SKM-1 treated with dmso at 0.1 percent for 144 hours (cell line): ENCODE results near the gene TACSTD2.
"Not testable (repeated sequence)": the region's sequence is repeated elsewhere in the genome, so short reads cannot be mapped to it uniquely, and the experiment has no call there.

Experiments
- DNase-seq: peaks from one replicate; lab custom pipeline; 2025; ENCODE audit not compliant: unreplicated experiment; lab: John Stamatoyannopoulos, UW

Gene TACSTD2

DNA sequence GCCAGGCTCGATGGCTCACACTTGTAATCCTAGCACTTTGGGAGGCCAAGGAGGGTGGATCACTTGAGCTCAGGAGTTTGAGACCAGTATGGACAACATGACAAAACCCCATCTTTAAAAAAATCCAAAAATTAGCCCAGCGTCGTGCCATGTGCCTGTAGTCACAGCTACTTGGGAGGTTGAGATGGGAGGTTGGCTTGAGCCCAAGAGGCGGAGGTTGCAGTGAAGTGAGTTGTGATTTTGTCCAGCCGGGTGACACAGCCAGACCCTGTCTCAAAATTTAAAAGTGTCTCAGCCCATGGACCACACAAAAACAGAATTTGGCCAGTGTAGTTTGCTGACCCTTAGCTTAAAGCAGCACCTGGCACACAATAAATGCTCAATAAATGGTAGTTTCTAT, 11.3 kb upstream of the TACSTD2 start:
- DNase-seq = no peak

DNA sequence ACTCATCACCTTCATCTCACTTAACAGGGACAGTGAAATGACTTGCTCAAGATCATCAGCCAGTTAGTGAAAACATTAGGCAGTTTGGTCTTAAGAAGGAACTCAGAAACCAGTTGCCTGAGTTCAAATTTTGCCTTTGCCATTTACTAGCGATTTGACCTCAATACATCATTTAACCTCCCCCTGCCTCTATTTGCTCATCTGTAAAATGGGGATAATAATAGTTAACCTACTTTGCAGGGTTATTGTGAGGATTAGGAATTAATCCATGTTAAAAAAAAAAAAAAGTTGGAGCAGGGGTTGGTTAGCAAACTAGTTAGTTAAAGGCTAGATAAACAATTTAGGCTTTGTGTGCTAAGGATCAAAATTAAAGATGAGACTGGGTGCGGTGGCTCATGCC, 10.6 kb upstream of the TACSTD2 start:
- DNase-seq = no peak

DNA sequence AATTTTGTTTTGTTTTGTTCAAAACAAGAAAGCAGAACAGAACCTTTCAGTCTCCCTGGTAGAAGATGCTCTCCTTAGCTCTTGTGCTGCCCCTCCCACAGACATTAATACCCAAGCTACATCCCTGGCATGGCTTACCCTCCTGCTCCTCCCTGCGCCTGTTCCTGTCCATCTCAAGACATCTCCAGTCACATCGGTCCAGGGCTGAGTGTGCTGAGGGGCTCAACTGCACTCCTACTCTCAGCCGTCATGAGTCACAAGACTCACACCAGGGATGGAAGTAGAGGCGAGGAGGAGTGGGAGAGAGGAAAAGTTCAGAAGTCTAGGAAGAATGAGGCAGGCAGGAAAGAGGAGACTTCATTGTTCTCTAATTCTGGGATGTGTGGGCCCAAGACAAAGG, 9.2 kb upstream of the TACSTD2 start:
- DNase-seq = no peak

DNA sequence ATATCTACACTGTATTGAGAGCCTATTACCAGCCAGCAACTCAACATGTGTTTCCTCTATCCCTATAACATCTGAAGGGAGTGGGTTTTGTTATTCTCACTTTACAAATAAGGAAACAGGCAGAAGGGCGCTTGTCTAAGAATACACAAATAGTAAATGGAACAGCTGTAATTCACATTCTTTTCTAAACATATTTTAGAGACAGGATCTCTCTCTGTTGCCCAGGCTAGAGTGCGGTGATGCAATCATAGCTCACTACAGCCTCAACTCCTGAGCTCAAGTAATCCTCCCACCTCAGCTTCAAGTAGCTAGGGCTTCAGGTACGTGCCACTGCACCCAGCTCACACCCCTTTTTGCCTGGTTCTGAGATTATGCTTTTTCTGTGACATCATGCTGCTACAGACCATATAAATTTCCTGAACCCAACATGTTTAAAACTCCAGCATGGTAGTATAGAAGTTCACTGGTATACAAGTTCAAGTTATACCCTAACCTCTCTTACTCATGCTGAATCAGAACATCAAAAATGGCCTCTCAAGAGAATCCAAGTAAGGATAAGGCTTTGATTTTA, 8.6 kb upstream of the TACSTD2 start:
- no peak for DNase-seq

DNA sequence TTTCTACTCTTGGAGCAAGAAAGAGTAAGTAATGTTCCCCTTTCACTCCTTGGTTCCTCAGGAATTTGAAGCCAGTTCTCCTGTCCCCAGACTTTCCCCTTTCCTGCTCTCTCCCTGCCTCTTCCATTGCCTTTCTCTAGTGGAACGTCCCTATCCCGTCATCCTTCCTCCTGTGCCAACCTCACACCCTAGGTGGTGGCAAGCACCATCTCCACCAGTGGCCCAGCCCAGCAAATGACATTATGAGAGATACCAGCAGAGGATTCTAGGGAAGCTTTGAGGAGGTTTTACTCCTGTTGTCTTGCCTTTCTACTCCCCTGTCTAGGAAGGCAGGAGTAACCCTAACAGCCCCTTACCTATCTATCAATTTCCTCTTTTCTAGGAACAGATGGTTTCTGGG, 8.1 kb upstream of the TACSTD2 start:
- no peak for DNase-seq

DNA sequence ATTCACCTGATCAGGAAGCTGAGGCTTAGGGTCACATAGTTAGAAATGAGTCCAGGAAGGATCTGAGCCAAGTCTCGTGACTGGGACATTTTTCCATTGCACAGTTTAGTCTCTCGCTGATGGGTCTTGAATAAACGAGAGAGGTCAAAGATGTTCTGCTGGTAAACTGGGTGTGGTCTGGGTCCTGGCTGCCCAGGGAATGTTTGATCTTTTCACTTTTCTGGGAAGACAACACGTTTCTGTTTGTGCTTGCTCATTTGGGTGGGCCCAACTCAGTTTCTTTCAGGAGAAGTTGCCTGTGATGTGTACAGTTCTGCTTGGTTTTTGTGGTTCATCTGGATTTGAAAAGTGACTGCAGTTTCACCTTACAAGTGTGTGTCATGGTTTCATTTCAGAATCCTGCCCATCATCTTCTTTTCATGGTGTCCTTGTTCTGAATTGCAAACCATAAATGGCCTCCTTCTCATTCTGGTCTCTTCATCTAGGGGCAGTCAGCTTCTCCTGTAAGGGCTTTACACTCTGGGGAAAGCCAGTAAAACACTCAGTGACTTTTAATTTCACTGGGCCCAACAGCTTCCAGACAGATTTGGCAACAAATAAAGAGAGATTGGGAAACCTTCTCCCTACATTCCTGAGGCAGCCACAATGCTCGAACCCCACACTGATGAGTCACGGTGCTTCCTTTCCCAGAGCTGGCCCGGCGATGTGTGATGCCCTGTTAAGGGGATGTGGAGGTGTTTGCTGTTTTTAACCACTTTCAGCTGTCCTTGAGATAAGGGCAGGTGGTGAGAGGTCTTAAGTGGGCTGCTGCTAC, 7.2 kb upstream of the TACSTD2 start:
- DNase-seq = peak; percentile 43

DNA sequence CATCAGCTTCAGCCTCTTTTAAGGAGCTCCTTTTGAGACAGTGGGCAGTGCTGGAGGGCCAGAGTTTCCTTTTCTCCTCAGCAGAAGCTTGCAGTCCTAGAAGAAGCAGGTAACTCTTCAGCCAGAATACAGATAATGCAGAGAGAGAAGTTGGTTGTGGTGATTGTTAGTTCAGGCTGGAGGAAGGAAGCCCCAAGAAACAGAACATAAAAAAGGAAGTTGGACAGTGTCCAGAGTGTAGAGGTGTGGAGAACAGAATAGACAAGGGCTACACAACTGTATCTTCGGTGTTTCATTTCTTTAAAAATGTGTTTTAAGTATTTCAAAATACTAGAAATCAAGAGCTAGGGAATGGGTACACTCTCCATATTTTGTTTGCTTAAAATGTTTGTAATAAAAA, 6.4 kb upstream of the TACSTD2 start:
- peak; percentile 89 for DNase-seq

DNA sequence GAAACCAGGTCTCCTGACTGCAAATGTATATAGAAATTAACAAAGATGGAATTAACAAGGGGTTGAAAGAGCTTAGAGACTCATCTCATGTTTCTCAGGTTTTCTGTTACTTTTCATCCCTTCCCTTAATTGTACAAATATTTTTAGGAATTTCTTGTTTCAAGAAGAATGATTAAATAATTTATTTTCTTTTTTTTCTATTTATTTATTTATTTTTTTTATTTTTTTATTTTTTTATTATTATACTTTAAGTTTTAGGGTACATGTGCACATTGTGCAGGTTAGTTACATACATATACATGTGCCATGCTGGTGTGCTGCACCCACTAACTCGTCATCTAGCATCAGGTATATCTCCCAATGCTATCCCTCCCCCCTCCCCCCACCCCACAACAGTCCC, 5.1 kb upstream of the TACSTD2 start:
- DNase-seq = not testable (repeated sequence)

DNA sequence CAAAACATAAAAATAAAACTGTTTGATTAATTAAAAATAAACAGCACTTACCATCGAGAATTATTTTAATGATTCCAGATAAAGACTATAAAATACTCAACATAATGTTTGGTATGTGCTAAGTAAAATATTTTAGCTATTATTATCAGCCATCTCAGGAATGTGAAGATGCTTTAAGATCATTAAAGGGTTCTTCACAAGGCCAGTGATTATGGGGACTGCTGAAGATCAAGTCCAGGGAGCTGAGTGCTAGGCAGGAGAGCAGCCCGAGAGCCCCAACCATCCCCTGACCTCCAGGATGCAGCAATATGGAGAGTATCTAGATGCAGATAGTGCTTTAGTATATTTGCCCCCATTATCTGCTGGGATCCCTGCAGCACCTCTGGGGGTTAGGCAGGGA, 4.6 kb upstream of the TACSTD2 start:
- no peak for DNase-seq

DNA sequence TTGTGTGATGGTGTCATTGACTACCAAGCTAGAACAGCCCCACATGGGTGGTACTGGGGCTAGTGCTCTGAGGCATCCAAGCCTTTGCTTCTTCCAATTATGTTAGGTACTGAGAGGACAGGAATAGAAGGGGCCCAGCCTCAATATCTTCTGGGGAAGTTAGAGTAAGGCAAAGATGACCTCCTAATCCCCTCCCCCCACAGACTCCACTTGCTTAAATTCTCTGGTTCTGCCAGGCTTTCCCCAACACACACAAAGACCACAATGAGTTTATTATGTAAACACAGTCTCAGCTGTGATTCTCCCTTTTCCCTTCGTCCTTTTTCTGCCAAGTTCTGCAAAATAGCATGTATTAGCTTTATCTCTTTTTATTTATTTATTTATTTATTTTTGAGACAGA, 3.1 kb upstream of the TACSTD2 start:
- peak; percentile 17 for DNase-seq

DNA sequence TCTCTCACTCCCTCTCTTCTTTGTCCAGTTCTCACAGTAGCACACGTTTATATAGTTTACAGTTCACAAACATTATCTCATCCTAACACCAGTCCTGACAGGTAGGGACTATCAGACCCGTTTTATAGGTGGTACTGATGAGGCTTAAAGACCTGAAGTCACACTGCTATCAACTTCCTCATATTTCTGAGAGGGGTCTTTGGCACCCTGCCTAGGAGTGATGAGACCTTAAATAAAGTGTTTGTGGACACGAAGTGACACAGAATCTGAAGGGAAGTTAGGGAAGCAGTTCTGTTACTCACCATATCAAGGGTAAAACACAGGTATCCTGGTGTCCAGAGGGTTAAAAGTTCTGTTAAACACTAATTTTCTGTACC, 590 bp upstream of the TACSTD2 start:
- no peak for DNase-seq

DNA sequence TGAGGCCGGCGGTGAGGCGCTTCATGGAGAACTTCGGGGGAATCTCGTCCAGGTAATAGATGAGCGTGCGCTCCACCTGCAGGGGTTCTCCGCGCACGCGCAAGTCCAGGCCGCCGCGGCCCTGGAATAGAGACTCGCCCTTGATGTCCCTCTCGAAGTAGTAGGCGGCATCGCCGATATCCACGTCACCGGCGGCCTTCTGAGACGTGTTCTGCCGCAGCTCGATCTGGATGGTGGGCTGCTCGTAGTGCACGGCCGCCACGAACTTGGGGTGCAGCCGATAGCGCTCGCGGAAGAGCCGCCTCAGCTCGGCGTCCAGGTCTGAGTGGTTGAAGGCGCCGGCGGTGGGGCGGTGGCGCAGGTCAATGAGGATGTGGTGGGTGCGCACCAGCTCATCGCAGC, 726 bp downstream of the TACSTD2 start:
- DNase-seq = no peak

DNA sequence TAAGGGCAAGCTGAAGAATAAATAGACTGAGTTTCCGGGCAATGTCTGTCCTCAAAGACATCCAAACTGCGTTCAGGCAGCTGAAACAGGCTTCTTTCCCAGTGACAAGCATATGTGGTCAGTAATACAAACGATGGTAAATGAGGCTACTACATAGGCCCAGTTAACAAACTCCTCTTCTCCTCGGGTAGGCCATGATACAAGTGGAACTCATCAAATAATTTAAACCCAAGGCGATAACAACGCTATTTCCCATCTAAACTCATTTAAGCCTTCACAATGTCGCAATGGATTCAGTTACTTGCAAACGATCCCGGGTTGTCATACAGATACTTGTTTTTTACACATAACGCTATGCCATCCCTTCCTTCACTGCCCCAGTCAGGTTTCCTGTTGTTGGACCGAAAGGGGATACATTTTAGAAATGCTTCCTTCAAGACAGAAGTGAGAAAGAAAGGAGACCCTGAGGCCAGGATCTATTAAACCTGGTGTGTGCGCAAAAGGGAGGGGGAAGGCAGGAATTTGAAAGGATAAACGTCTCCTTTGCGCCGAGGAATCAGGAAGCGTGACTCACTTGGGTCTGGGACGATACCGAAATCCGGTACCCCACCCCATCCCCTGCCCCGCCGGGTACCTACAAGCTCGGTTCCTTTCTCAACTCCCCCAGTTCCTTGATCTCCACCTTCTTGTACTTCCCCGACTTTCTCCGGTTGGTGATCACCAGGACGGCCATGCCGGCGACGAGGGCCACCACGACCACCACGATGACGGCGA, 1.3 kb downstream of the TACSTD2 start:
- DNase-seq = peak; percentile 28

DNA sequence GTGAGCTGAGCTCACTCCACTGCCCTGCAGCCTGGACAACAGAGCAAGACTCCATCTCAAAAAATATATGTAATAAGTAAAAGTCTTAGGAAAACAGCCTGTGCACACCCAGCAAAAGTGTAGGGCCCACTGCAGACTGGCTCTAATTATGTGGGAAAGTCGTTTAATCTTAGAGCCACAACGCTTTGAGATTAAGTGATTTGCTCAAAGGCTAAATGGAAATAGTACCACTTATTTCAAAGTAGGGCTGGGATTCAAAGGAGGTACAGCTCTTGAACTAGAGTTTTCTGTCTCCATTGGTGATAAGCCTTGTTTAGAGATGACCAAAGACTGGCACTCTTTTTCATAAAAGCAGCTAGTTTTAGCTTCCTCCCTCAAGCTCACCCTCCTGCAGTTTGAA, 2.2 kb downstream of the TACSTD2 start:
- DNase-seq = no peak

DNA sequence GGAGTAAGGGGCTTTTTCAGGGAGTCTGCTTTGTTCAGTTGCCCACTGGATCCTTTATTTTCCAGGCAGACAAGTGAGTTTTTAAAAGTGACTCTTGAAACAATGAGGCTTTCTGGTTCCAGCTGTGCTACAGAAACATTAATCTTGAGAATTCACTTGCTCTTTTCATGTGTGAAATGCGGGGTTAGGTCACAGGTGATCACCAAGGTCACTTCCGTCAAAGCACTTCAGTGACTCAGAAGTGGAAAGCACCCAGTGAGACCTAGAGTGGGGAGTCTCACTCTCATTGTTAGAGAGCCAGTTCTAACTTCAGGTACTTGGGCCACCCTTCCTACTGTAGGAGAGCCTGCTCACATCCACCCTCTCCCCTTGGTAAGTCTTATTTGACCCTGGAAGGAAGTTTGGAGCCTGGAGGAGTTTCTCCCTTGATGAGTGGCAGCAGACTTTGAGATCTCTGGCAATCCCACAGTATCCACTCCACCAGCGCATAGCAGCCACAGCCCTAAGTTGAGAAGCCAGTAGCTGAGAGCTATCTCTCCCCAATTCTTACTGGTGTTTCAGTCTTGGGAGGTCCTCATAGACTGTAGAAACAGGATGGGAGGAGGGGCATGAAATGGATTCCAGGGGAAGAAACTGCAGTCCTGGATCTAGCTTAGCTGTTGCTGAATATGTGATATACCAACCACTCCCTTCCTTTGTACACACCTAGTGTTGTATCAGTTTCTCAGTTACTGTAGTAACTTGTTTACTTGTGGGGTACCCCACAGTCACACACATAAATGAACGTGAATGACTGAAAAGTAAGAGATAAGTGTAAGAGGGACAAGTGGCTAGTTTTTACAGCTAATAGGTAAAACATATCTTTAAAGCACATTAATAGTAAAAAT, 3.1 kb downstream of the TACSTD2 start:
- no peak for DNase-seq

DNA sequence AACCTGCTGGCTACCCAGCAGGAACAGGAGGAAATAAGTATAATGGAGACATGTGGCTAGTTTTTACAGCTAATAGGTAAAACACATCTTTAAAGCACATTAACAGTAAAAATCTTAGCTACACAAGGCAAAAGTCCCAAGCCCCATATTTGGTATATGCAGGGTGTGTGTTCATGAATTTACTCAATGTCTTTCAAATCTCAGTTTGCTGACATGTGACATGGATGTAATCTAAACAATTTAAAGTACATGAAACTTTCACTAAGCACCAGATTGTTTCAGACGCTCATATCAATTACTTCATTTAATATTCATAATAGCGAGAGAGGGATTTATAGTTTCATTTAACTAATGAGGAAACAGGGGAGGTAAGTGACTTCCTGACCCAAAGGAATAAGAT, 3.9 kb downstream of the TACSTD2 start:
- no peak for DNase-seq

DNA sequence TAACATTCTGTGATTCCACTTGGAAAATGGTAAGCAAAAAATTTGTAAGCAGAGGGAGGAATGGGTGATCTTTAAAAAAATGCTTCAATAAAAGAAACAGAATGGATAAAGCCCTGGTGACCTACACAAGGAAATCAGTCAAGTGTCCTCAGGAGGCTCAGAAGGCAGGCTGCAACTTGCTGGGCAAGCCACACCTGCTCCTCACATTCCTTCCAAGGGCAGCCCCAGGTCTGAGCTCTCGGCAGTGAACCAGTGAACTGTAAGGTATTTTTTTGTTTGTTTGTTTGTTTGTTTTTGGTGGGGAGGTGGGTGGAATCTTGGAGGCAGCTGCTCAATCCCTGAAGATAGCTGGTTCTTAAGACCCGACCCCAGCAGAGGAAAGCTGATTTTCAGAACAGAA, 4.4 kb downstream of the TACSTD2 start:
- DNase-seq = no peak

DNA sequence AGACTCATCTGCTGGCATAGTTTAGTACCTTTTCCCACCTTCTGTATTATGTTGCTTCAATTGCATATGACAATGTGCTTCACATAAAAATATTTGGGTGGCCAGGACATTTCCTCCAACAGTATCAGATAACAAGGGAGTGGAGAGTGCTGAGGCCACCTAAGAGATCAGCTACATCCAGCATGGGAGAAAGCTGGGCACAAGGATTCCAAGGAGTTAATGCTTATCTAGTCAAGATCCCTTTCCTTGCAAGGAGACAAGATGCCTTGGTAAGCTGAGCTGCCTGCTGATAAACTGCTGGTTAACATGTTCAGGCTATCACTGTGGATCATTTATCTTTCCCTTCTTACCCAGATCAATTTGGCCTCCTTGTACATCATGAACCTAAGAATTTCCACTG, 5.4 kb downstream of the TACSTD2 start:
- DNase-seq = no peak

DNA sequence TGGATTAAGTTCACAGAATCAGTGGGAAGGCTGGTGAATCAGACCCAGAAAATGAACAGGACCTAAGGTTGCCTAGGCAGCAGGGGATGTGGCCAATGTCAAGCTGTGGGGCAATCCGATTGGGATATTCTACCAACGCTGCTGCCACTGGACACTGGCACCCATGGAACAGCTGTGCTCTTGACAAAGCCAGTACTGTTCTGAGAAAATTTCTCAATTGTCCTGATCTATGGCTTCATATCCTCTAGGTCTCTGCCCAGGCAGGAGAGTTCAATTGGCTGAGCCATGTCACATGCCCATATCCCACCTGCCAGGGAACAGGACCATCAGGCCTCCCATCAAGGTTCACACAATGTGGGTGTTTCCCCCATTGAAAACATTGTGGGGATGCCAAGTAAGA, 6.2 kb downstream of the TACSTD2 start:
- no peak for DNase-seq

DNA sequence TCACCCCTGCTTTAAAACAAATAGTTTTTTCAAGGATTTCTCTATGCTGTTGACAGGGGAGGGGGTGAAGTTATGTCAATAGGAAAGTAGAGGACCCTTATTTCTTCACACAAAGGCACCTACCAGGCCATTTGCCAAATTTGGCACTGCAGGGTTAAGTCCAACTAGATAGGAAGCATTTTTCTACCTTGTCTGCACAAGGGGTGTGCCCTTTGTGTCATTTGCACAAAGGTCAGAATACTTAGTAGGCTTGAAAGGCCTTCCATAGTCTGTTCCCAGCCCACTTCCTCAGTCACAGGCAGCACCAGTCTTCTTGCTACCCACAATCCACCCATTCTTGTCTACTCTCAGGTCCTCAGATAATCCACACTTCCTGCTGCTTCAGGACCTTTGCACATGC, 7.0 kb downstream of the TACSTD2 start:
- DNase-seq = no peak

DNA sequence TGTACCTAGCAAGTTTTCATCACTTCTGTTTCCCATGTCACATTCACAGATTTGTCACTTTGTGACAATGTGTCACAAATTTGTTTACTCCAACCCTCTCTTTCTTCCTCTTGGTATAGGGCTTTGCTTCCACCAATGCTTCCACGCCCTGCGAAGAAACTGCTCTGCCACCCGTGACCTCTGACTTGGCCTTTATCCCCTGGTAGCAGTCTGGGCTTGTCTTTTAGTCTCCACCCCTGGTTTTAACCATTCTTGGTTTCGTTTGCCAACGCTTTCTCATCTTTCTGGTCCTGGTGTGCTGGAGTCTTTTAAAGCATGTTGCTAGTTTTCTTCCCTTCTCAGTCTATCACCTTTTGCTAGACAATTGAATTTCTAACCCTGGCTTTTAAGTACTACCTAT, 8.1 kb downstream of the TACSTD2 start:
- DNase-seq = no peak
